ENCODE results near the gene MED12. TPM values are rescaled to one million over a fixed set of nuclear protein-coding genes. Genes with fewer than 3 reads are reported as not detected.

The MED12 gene
- total RNA-seq, 1 donor from 2014 or later: 123 TPM

GRCh38 chrX:71154196-71154595, 35.8 kb downstream of the MED12 start:
- Mint-ChIP-seq H3K27ac (no peak overlapping the region), H3K9me3 (ENCODE audit: low read depth) (peaks cover 13% of the 10 kb centered on the region), H3K4me3 (ENCODE audit: low read depth) (no peak overlapping the region), H3K36me3 (ENCODE audit: insufficient read depth) (peaks cover 3% of the 10 kb centered on the region), H3K4me1 (ENCODE audit: low read depth) (no peaks in the 10 kb centered on the region), H3K27me3 (no peaks in the 10 kb centered on the region)
- DNase-seq (ENCODE audit: low spot score, unreplicated experiment): no peak
- TF ChIP-seq, protein P1, sequence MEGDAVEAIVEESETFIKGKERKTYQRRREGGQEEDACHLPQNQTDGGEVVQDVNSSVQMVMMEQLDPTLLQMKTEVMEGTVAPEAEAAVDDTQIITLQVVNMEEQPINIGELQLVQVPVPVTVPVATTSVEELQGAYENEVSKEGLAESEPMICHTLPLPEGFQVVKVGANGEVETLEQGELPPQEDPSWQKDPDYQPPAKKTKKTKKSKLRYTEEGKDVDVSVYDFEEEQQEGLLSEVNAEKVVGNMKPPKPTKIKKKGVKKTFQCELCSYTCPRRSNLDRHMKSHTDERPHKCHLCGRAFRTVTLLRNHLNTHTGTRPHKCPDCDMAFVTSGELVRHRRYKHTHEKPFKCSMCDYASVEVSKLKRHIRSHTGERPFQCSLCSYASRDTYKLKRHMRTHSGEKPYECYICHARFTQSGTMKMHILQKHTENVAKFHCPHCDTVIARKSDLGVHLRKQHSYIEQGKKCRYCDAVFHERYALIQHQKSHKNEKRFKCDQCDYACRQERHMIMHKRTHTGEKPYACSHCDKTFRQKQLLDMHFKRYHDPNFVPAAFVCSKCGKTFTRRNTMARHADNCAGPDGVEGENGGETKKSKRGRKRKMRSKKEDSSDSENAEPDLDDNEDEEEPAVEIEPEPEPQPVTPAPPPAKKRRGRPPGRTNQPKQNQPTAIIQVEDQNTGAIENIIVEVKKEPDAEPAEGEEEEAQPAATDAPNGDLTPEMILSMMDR (IDR thresholded peaks at IDR 0.05; ENCODE audit: unreplicated experiment): no peak

DNA sequence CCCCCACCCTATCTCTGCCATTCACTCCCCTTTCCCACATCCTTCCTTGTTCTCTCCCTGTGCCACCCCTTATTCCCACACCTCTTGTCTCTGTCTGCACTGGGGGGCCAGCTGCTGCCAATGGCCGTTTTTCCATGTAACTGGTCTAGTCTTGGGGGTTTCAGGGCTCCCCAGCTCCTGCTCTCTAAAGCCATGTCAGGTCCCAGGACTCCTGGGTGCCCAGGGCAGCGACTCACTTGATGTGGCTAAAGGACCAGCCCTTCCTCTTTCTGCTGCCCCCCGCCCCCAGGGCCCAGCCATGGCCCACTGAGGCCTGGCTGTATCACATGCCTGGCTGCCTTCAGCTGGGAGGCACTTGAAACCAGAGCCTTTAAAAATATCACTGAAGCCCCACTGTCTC, 36.2 kb downstream of the MED12 start:
- H3K9me3 Mint-ChIP-seq (ENCODE audit: low read depth): peaks cover 13% of the 10 kb centered on the region
- no peaks in the 10 kb centered on the region for H3K4me1 Mint-ChIP-seq (ENCODE audit: low read depth)
- peaks cover 3% of the 10 kb centered on the region for H3K36me3 Mint-ChIP-seq (ENCODE audit: insufficient read depth)
- no peak for DNase-seq (ENCODE audit: low spot score, unreplicated experiment)
- no peaks in the 10 kb centered on the region for H3K27me3 Mint-ChIP-seq
- TF ChIP-seq, protein P1 (IDR thresholded peaks at IDR 0.05; ENCODE audit: unreplicated experiment): no peak
- H3K27ac Mint-ChIP-seq: no peak overlapping the region
- H3K4me3 Mint-ChIP-seq (ENCODE audit: low read depth): no peak overlapping the region

GRCh38 chrX:71158603-71159002, 40.2 kb downstream of the MED12 start:
- Mint-ChIP-seq H3K4me3 (ENCODE audit: low read depth) (no peak overlapping the region), H3K36me3 (ENCODE audit: insufficient read depth) (peaks cover 3% of the 10 kb centered on the region), H3K27ac (no peak overlapping the region), H3K4me1 (ENCODE audit: low read depth) (no peaks in the 10 kb centered on the region), H3K27me3 (no peaks in the 10 kb centered on the region), H3K9me3 (ENCODE audit: low read depth) (peaks cover 13% of the 10 kb centered on the region)
- TF ChIP-seq, protein P1 (IDR thresholded peaks at IDR 0.05; ENCODE audit: unreplicated experiment): no peak
- no peak for DNase-seq (ENCODE audit: low spot score, unreplicated experiment)

GRCh38 chrX:71159335-71159734, 40.9 kb downstream of the MED12 start:
- H3K4me3 Mint-ChIP-seq (ENCODE audit: low read depth): no peak overlapping the region
- H3K27me3 Mint-ChIP-seq: no peaks in the 10 kb centered on the region
- no peak for DNase-seq (ENCODE audit: low spot score, unreplicated experiment)
- peaks cover 3% of the 10 kb centered on the region for H3K36me3 Mint-ChIP-seq (ENCODE audit: insufficient read depth)
- TF ChIP-seq, protein P1 (IDR thresholded peaks at IDR 0.05; ENCODE audit: unreplicated experiment): no peak
- no peak overlapping the region for H3K27ac Mint-ChIP-seq
- peaks cover 13% of the 10 kb centered on the region for H3K9me3 Mint-ChIP-seq (ENCODE audit: low read depth)
- H3K4me1 Mint-ChIP-seq (ENCODE audit: low read depth): no peaks in the 10 kb centered on the region

GRCh38 chrX:71160475-71160874, 42.1 kb downstream of the MED12 start:
- Mint-ChIP-seq H3K4me3 (ENCODE audit: low read depth) (no peak overlapping the region), H3K27ac (no peak overlapping the region), H3K9me3 (ENCODE audit: low read depth) (peaks cover 12% of the 10 kb centered on the region), H3K36me3 (ENCODE audit: insufficient read depth) (peaks cover 3% of the 10 kb centered on the region), H3K4me1 (ENCODE audit: low read depth) (no peaks in the 10 kb centered on the region), H3K27me3 (no peaks in the 10 kb centered on the region)
- no peak for DNase-seq (ENCODE audit: low spot score, unreplicated experiment)
- TF ChIP-seq, protein P1 (IDR thresholded peaks at IDR 0.05; ENCODE audit: unreplicated experiment): no peak
